22Rv1 (cell line): Measurements from ENCODE around the gene POLL.

Source experiments
- CTCF ChIP-seq: fragments of 450-650 bp; IDR thresholded peaks from 2 replicates; pipeline ENCODE4 v1.5.1; 2017; ENCODE audit warnings: mild to moderate bottlenecking
- ZFX ChIP-seq: fragments of 450-650 bp; IDR thresholded peaks from 2 replicates; pipeline ENCODE4 v1.6.1; 2017; ENCODE audit warnings: antibody characterized with exemption, borderline replicate concordance

- no peak for TF ChIP-seq CTCF
- TF ChIP-seq ZFX, result no peak
These were observed 8.6 kb downstream of the POLL start for GRCh38 chr10:101579516-101579870.
